GM23248 (cell line): Measurements from ENCODE around the gene SYNE2.
"Not testable (repeated sequence)": the region's sequence is repeated elsewhere in the genome, so short reads cannot be mapped to it uniquely, and the experiment has no call there.

Experiments used
- EZH2 ChIP-seq: fragments of 200-600 bp; sonication (generic); IDR thresholded peaks from 2 replicates; pipeline ENCODE4 v1.6.1; 2018; ENCODE audit warnings: antibody characterized with exemption, mild to moderate bottlenecking; ENCODE audit not compliant: insufficient read depth, poor library complexity, severe bottlenecking
- EZH2phosphoT487 ChIP-seq: fragments of 200-600 bp; sonication (generic); IDR thresholded peaks from 2 replicates; pipeline ENCODE4 v1.6.1; 2018; ENCODE audit warnings: antibody characterized with exemption, moderate library complexity, mild to moderate bottlenecking, low read depth; ENCODE audit not compliant: insufficient read depth

DNA sequence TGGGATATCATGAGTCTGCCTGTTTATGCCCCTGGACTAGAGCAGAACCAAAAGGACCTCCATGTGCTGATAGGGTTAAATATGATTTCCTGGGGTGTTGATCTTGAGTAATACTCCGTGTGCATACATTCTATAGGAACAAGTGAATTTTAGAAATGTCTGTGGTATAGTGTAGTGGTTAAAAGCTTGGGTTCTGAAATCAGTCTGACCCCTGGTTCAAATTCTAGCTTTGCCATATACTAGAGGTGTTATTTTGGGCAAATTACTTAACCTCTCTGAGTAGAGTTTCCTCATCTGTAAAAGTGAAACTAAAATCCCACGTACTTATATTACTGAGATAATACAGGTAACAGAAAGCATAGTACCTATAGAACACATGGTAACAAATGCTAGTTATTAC, 12.0 kb downstream of the SYNE2 start:
- not testable (repeated sequence) for TF ChIP-seq EZH2, EZH2phosphoT487
